Mesenchymal stem cell (in vitro differentiated cells and primary cell): ENCODE measurements around the gene SRSF11.
A peak's percentile ranks its signal among the peaks of the same experiment; 100 is the strongest.

ENCODE experiments used
- DNase-seq: peaks from one replicate; pipeline ENCODE4 v3.0.0-alpha.2; 2013
- H2AFZ ChIP-seq: one replicate; pipeline ENCODE4 v1.6.1; 2013; ENCODE audit warnings: low read depth, mild to moderate bottlenecking, control low read depth, inconsistent platforms, low read length, moderate library complexity
- H2AK5ac ChIP-seq: 2 replicates; pipeline ENCODE4 v1.6.1; 2013; ENCODE audit warnings: low read length, moderate library complexity, mild to moderate bottlenecking, inconsistent platforms; ENCODE audit not compliant: severe bottlenecking
- H2BK120ac ChIP-seq: one replicate; pipeline ENCODE4 v1.6.1; 2013; ENCODE audit warnings: low read depth, mild to moderate bottlenecking, inconsistent platforms, low read length, moderate library complexity
- H2BK12ac ChIP-seq, 2 experiments: one replicate each; pipeline ENCODE4 v1.6.1; 2013; ENCODE audit warnings: inconsistent platforms in 2 of 2, low read length in 2 of 2, mild to moderate bottlenecking in 2 of 2, moderate library complexity in 2 of 2, control low read depth in 1 of 2
- H2BK15ac ChIP-seq: one replicate; pipeline ENCODE4 v1.6.1; 2013; ENCODE audit warnings: mild to moderate bottlenecking, low read depth, inconsistent platforms; ENCODE audit not compliant: poor library complexity, severe bottlenecking
- H2BK5ac ChIP-seq: 2 replicates; pipeline ENCODE4 v1.6.1; 2013; ENCODE audit warnings: low read depth, mild to moderate bottlenecking, low read length, control low read depth, inconsistent platforms; ENCODE audit not compliant: poor library complexity, severe bottlenecking
- H3K14ac ChIP-seq, 2 experiments: one replicate each; pipeline ENCODE4 v1.6.1; 2013; ENCODE audit warnings: inconsistent platforms in 2 of 2, low read length in 2 of 2, control low read depth in 1 of 2, mild to moderate bottlenecking in 1 of 2, moderate library complexity in 1 of 2
- H3K18ac ChIP-seq, 2 experiments: one replicate each; pipeline ENCODE4 v1.6.1; 2013; ENCODE audit warnings: inconsistent platforms in 2 of 2, low read length in 2 of 2, control low read depth in 1 of 2, low read depth in 1 of 2, mild to moderate bottlenecking in 1 of 2
- H3K23ac ChIP-seq, 2 experiments: one replicate each; pipeline ENCODE4 v1.6.1; 2013; ENCODE audit warnings: inconsistent platforms in 2 of 2, low read length in 2 of 2, mild to moderate bottlenecking in 2 of 2, moderate library complexity in 2 of 2, control low read depth in 1 of 2
- H3K27ac ChIP-seq: 2 replicates; pipeline ENCODE4 v1.5.1; 2013; ENCODE audit warnings: mild to moderate bottlenecking, moderate library complexity, low read length, control low read depth, inconsistent platforms; ENCODE audit not compliant: poor library complexity, severe bottlenecking
- H3K27me3 ChIP-seq, 2 experiments: 2 replicates each; pipeline versions ENCODE4 v1.6.1 to v1.7.0; 2013; ENCODE audit warnings: low read length in 2 of 2, mild to moderate bottlenecking in 2 of 2, moderate library complexity in 2 of 2, control low read depth in 1 of 2, inconsistent platforms in 1 of 2; ENCODE audit not compliant: control insufficient read depth in 1 of 2, insufficient read depth in 1 of 2
- H3K36me3 ChIP-seq, 2 experiments: 2 replicates each; pipeline versions ENCODE4 v1.6.1 to v1.7.0; 2013; ENCODE audit warnings: low read length in 2 of 2, control low read depth in 1 of 2, inconsistent platforms in 1 of 2, low read depth in 1 of 2, mild to moderate bottlenecking in 1 of 2; ENCODE audit not compliant: insufficient read depth in 2 of 2, control insufficient read depth in 1 of 2
- H3K4ac ChIP-seq, 2 experiments: one replicate each; pipeline ENCODE4 v1.6.1; 2013; ENCODE audit warnings: inconsistent platforms in 2 of 2, low read length in 2 of 2, mild to moderate bottlenecking in 2 of 2, moderate library complexity in 2 of 2, control low read depth in 1 of 2, low read depth in 1 of 2
- H3K4me1 ChIP-seq: 2 replicates; pipeline ENCODE4 v1.6.1; 2013; ENCODE audit warnings: low read depth, low read length, control low read depth; ENCODE audit not compliant: control insufficient read depth, insufficient read depth
- H3K4me2 ChIP-seq: 2 replicates; pipeline ENCODE4 v1.6.1; 2013; ENCODE audit warnings: low read length, mild to moderate bottlenecking, inconsistent platforms; ENCODE audit not compliant: poor library complexity, severe bottlenecking
- H3K4me3 ChIP-seq, 2 experiments: 2 replicates each; pipeline versions ENCODE4 v1.5.1 to v1.7.0; 2013; ENCODE audit warnings: low read length in 2 of 2, mild to moderate bottlenecking in 2 of 2, control low read depth in 1 of 2, low read depth in 1 of 2; ENCODE audit not compliant: insufficient read depth in 1 of 2
- H3K79me1 ChIP-seq: replicated peaks from 2 replicates; pipeline ENCODE4 v1.6.1; 2013; ENCODE audit warnings: mild to moderate bottlenecking, control low read depth, low read length, inconsistent platforms; ENCODE audit not compliant: poor library complexity, severe bottlenecking
- H3K9ac ChIP-seq: 2 replicates; pipeline ENCODE4 v1.7.0; 2013; ENCODE audit warnings: mild to moderate bottlenecking, low read length, moderate library complexity
- H3K9me3 ChIP-seq: 2 replicates; pipeline ENCODE4 v1.7.0; 2013; ENCODE audit warnings: mild to moderate bottlenecking, low read length; ENCODE audit not compliant: control insufficient read depth
- H4K8ac ChIP-seq: one replicate; pipeline ENCODE4 v1.6.1; 2013; ENCODE audit warnings: inconsistent platforms, mild to moderate bottlenecking, low read length, moderate library complexity
- H4K91ac ChIP-seq: one replicate; pipeline ENCODE4 v1.6.1; 2013; ENCODE audit warnings: mild to moderate bottlenecking, low read length, inconsistent platforms
- WGBS: methylation state at CpG from one replicate; pipeline ENCODE4 v1.1.7; 2013; ENCODE audit warnings: mixed read lengths; 5-methylcytosine and 5-hydroxymethylcytosine counted together

Gene SRSF11

GRCh38 chr1:70224954-70225353, 3.8 kb downstream of the SRSF11 start:
- H2BK12ac ChIP-seq = no peak overlapping the region
- no peak overlapping the region for H3K9ac ChIP-seq
- H2BK5ac ChIP-seq = no peak overlapping the region
- H3K9me3 ChIP-seq = no peaks in the 10 kb centered on the region
- no peak overlapping the region for H3K14ac ChIP-seq
- peaks cover 3% of the 10 kb centered on the region for H3K4me1 ChIP-seq
- H4K8ac ChIP-seq = no peak overlapping the region
- no peak overlapping the region for H2BK15ac ChIP-seq
- H3K4me2 ChIP-seq = no peak overlapping the region
- H3K27ac ChIP-seq = no peak overlapping the region
- H3K79me1 ChIP-seq = peaks cover 2% of the 10 kb centered on the region
- H2BK120ac ChIP-seq = no peak overlapping the region
- H4K91ac ChIP-seq = no peak overlapping the region
- no peak overlapping the region for H2AK5ac ChIP-seq
- H3K27me3 ChIP-seq = no peaks in the 10 kb centered on the region
- no peak overlapping the region for H3K4me3 ChIP-seq
- 100% methylated on average over 1 of the region's 2 CpGs for WGBS
- H3K36me3 ChIP-seq = peaks cover 0 to 70% of the 10 kb centered on the region in 2 experiments
- no peak overlapping the region for H2AFZ ChIP-seq
- no peak overlapping the region for H3K4ac ChIP-seq
- DNase-seq = no peak
- H3K23ac ChIP-seq = no peak overlapping the region
- H3K18ac ChIP-seq = no peak overlapping the region

GRCh38 chr1:70227439-70227838, 6.3 kb downstream of the SRSF11 start:
- Histone ChIP-seq H2BK15ac (no peak overlapping the region), H2BK120ac (no peak overlapping the region), H3K27me3 (no peaks in the 10 kb centered on the region), H3K9me3 (no peaks in the 10 kb centered on the region), H3K4me2 (no peak overlapping the region), H3K36me3 (peaks cover 3 to 95% of the 10 kb centered on the region in 2 experiments), H3K4me1 (peaks cover 2% of the 10 kb centered on the region), H2AK5ac (no peak overlapping the region), H3K79me1 (peaks cover 8% of the 10 kb centered on the region), H3K18ac (no peak overlapping the region), H3K23ac (no peak overlapping the region), H3K4me3 (no peak overlapping the region), H3K4ac (no peak overlapping the region), H2BK5ac (no peak overlapping the region), H2BK12ac (no peak overlapping the region), H4K8ac (no peak overlapping the region), H3K9ac (peak overlapping the region; percentile 33), H3K14ac (no peak overlapping the region), H2AFZ (no peak overlapping the region), H4K91ac (no peak overlapping the region), H3K27ac (no peak overlapping the region)
- 71% methylated on average over 1 of the region's 1 CpG for WGBS
- peak; percentile 8 for DNase-seq

- no peak for DNase-seq
- Histone ChIP-seq H4K8ac (no peak overlapping the region), H4K91ac (no peak overlapping the region), H3K23ac (no peak overlapping the region), H2BK15ac (no peak overlapping the region), H3K27me3 (no peaks in the 10 kb centered on the region), H3K27ac (no peak overlapping the region), H2BK120ac (no peak overlapping the region), H3K4me3 (no peak overlapping the region), H3K79me1 (peaks cover 8% of the 10 kb centered on the region), H3K4me2 (no peak overlapping the region), H2BK5ac (no peak overlapping the region), H3K18ac (no peak overlapping the region), H3K9ac (peak overlapping the region; percentile 13), H3K14ac (no peak overlapping the region), H3K4ac (no peak overlapping the region), H3K4me1 (peaks cover 2% of the 10 kb centered on the region), H2BK12ac (no peak overlapping the region), H3K9me3 (no peaks in the 10 kb centered on the region), H2AFZ (no peak overlapping the region), H3K36me3 (peaks cover 6 to 97% of the 10 kb centered on the region in 2 experiments), H2AK5ac (no peak overlapping the region)
- no CpG with 5 or more reads among the region's 2 CpGs for WGBS
Measured at GRCh38 chr1:70228670-70229069, 7.5 kb downstream of the SRSF11 start.

GRCh38 chr1:70231475-70231874, 10.3 kb downstream of the SRSF11 start:
- no peak overlapping the region for H2BK12ac ChIP-seq
- H2AFZ ChIP-seq = no peak overlapping the region
- H3K4me2 ChIP-seq = no peak overlapping the region
- no peak overlapping the region for H3K27ac ChIP-seq
- no peaks in the 10 kb centered on the region for H3K9me3 ChIP-seq
- no peak overlapping the region for H3K23ac ChIP-seq
- H3K9ac ChIP-seq = no peak overlapping the region
- WGBS = 97% methylated on average over 3 of the region's 4 CpGs
- H3K27me3 ChIP-seq = no peaks in the 10 kb centered on the region
- H2BK5ac ChIP-seq = no peak overlapping the region
- H2BK120ac ChIP-seq = no peak overlapping the region
- no peak overlapping the region for H4K91ac ChIP-seq
- H3K14ac ChIP-seq = no peak overlapping the region
- no peak overlapping the region for H3K18ac ChIP-seq
- H3K36me3 ChIP-seq = peaks cover 10 to 100% of the 10 kb centered on the region in 2 experiments
- H4K8ac ChIP-seq = no peak overlapping the region
- peaks cover 16% of the 10 kb centered on the region for H3K79me1 ChIP-seq
- H3K4me3 ChIP-seq = no peak overlapping the region
- H2BK15ac ChIP-seq = no peak overlapping the region
- no peak overlapping the region for H2AK5ac ChIP-seq
- no peaks in the 10 kb centered on the region for H3K4me1 ChIP-seq
- no peak for DNase-seq
- no peak overlapping the region for H3K4ac ChIP-seq
